ENCODE results near the gene DUSP18.

Gene DUSP18

GRCh38 chr22:30650508-30651116 is 17.1 kb downstream of the DUSP18 start:
- H3K9ac ChIP-seq (ENCODE audit: insufficient read length) = no peak overlapping the region
- no peak for DNase-seq (ENCODE audit: low read depth, low spot score)
- H3K4me3 ChIP-seq = no peak overlapping the region
- no peaks in the 10 kb centered on the region for H3K9me3 ChIP-seq (ENCODE audit: low read depth, low read length)
- H3K27ac ChIP-seq = no peak overlapping the region
- no peaks in the 10 kb centered on the region for H3K36me3 ChIP-seq (ENCODE audit: insufficient read depth, low read length)
- TF ChIP-seq POLR2AphosphoS5 (IDR thresholded peaks at IDR 0.05; ENCODE audit: borderline replicate concordance, low read depth, low read length) (no peak), FOXP2 (optimal IDR thresholded peaks at IDR 0.05; ENCODE audit: control extremely low read depth, extremely low read length, insufficient read depth) (no peak), EZH2 (IDR thresholded peaks at IDR 0.05) (no peak)

DNA sequence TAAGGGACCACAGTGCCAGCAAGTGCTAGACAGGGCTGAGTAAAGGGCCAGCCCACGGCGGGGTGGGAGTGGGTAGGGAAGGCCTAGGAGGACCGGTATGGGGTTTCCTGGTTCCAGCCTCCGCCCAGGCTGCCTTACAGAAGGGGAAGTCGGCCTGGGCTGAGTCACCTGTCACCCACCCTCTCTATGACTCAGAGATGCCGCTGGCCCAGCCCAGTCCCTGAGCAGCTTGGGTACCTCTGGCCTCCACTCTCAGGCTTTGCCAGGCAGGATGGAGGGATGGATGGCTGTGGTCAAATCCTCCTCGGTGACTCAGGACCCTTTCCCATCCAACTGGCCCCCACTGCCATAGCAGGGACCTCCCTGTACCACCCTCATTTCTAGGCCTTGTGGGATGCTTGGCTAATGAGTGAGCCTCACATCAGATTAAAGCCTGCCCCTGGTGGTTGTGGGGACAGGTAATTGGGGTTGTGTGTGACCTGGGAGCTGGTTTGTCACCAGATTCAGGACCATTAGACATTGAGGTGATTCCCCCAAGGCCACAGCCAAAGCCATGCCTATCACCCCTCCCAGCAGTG is 18.2 kb downstream of the DUSP18 start:
- Histone ChIP-seq H3K9ac (ENCODE audit: insufficient read length) (no peak overlapping the region), H3K36me3 (ENCODE audit: insufficient read depth, low read length) (no peaks in the 10 kb centered on the region), H3K4me3 (no peak overlapping the region), H3K9me3 (ENCODE audit: low read depth, low read length) (no peaks in the 10 kb centered on the region), H3K27ac (no peak overlapping the region)
- DNase-seq (ENCODE audit: low read depth, low spot score) = no peak
- no peak for TF ChIP-seq POLR2AphosphoS5 (IDR thresholded peaks at IDR 0.05; ENCODE audit: borderline replicate concordance, low read depth, low read length)
- TF ChIP-seq FOXP2 (optimal IDR thresholded peaks at IDR 0.05; ENCODE audit: control extremely low read depth, extremely low read length, insufficient read depth) = no peak
- no peak for TF ChIP-seq EZH2 (IDR thresholded peaks at IDR 0.05)

DNA sequence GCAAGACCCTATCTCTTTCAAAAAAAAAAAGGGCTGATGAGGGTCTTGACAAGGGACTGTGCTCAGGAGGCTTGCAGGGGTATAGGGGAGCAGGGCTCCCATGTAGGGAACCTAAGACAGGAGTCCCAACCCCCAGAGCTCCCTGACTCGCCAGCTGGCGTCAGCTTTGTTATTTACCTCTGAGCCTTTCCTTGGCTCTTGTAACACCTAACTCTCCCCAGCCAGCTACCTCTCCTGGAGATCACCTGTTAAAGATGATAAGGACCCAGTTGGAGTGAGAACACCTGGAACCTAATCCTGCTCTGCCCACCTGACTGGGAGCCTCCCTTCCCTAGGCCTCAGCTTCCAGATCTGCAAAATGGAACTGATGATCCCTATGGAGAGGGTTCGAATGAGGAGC is 18.9 kb downstream of the DUSP18 start:
- H3K9ac ChIP-seq (ENCODE audit: insufficient read length) = no peak overlapping the region
- no peak overlapping the region for H3K4me3 ChIP-seq
- H3K36me3 ChIP-seq (ENCODE audit: insufficient read depth, low read length) = no peaks in the 10 kb centered on the region
- DNase-seq (ENCODE audit: low read depth, low spot score) = no peak
- no peak overlapping the region for H3K27ac ChIP-seq
- H3K9me3 ChIP-seq (ENCODE audit: low read depth, low read length) = no peaks in the 10 kb centered on the region
- TF ChIP-seq FOXP2 (optimal IDR thresholded peaks at IDR 0.05; ENCODE audit: control extremely low read depth, extremely low read length, insufficient read depth) = no peak
- TF ChIP-seq EZH2 (IDR thresholded peaks at IDR 0.05) = no peak
- no peak for TF ChIP-seq POLR2AphosphoS5 (IDR thresholded peaks at IDR 0.05; ENCODE audit: borderline replicate concordance, low read depth, low read length)

DNA sequence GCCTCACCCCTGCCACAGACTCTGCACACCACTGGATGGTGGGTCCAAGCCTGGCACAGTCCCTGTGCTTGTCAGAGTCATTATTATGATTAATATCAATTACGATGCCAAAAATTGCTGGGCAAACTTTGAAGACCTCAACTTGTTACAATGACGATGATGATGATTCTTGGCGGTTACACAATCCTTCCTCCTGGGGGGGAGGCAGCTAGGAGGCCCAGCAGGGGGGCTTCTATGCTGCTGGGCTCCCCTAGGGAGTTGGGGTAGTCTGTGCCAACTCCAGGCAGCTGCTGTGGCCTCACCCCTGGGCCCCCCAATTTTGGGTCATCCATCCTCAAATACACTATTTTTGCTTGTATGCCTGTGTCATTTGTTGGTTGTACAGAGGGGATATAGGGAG is 20.1 kb downstream of the DUSP18 start:
- H3K36me3 ChIP-seq (ENCODE audit: insufficient read depth, low read length) = no peaks in the 10 kb centered on the region
- TF ChIP-seq EZH2 (IDR thresholded peaks at IDR 0.05) (no peak), POLR2AphosphoS5 (IDR thresholded peaks at IDR 0.05; ENCODE audit: borderline replicate concordance, low read depth, low read length) (no peak), FOXP2 (optimal IDR thresholded peaks at IDR 0.05; ENCODE audit: control extremely low read depth, extremely low read length, insufficient read depth) (no peak)
- no peak overlapping the region for H3K9ac ChIP-seq (ENCODE audit: insufficient read length)
- no peak overlapping the region for H3K4me3 ChIP-seq
- H3K27ac ChIP-seq = no peak overlapping the region
- H3K9me3 ChIP-seq (ENCODE audit: low read depth, low read length) = no peaks in the 10 kb centered on the region
- no peak for DNase-seq (ENCODE audit: low read depth, low spot score)

DNA sequence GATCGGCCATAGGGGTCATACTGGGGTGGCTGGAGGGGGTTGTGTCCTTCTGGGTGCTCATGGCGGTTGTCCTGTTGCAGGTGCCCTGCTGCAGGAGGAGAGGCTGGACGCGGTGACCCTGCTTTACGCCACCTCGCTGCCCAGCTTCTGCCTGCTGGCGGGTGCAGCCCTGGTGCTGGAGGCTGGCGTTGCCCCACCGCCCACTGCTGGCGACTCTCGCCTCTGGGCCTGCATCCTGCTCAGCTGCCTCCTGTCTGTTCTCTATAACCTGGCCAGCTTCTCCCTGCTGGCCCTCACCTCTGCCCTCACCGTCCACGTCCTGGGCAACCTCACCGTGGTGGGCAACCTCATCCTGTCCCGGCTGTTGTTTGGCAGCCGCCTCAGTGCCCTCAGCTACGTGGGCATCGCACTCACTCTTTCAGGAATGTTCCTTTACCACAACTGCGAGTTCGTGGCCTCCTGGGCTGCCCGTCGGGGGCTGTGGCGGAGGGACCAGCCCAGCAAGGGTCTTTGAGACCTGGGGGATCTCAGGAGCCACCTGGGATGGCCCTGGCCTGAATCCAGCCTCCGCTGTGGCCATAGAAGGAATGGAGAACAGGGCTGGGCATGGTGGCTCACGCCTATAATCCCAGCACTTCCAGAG is 21.0 kb downstream of the DUSP18 start:
- Histone ChIP-seq H3K9me3 (ENCODE audit: low read depth, low read length) (no peaks in the 10 kb centered on the region), H3K27ac (no peak overlapping the region), H3K4me3 (no peak overlapping the region), H3K9ac (ENCODE audit: insufficient read length) (no peak overlapping the region), H3K36me3 (ENCODE audit: insufficient read depth, low read length) (no peaks in the 10 kb centered on the region)
- DNase-seq (ENCODE audit: low read depth, low spot score) = no peak
- TF ChIP-seq EZH2 (IDR thresholded peaks at IDR 0.05) = no peak

GRCh38 chr22:30643055-30643875 is 24.4 kb downstream of the DUSP18 start:
- Histone ChIP-seq H3K4me3 (no peak overlapping the region), H3K9me3 (ENCODE audit: low read depth, low read length) (no peaks in the 10 kb centered on the region), H3K27ac (no peak overlapping the region), H3K9ac (ENCODE audit: insufficient read length) (no peak overlapping the region), H3K36me3 (ENCODE audit: insufficient read depth, low read length) (no peaks in the 10 kb centered on the region)
- DNase-seq (ENCODE audit: low read depth, low spot score) = no peak
- TF ChIP-seq POLR2AphosphoS5 (IDR thresholded peaks at IDR 0.05; ENCODE audit: borderline replicate concordance, low read depth, low read length) = no peak
- no peak for TF ChIP-seq FOXP2 (optimal IDR thresholded peaks at IDR 0.05; ENCODE audit: control extremely low read depth, extremely low read length, insufficient read depth)
- no peak for TF ChIP-seq EZH2 (IDR thresholded peaks at IDR 0.05)

DNA sequence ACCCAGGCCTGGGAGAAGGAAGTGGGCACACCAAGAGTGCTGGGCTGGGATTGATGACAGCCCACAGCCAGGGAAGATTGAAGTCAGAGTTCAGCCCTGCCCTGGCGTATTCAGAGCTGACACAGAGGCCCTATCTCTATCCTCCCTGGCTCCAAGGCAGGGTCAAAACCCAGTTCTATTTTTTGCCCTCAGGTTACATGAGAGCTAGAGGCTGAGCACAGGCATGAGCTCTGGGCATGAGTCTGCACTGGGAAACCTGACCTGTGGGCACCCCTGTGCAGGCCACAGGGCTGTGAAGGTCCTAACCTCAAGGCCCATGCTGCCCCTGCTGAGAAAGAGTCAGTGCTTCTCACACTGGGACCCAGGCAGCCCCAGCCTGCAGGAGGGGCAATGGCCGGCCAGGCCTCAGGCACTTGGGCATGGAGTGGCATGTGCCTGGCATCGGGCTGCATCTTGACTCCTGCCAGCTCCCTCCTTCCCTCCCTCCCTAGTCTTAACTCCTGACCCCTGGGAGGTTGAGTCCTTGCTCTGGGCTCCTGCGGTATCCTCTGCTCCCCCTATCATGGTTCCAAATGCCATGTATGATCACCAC is 26.7 kb downstream of the DUSP18 start:
- no peaks in the 10 kb centered on the region for H3K9me3 ChIP-seq (ENCODE audit: low read depth, low read length)
- no peak overlapping the region for H3K9ac ChIP-seq (ENCODE audit: insufficient read length)
- no peak overlapping the region for H3K27ac ChIP-seq
- no peaks in the 10 kb centered on the region for H3K36me3 ChIP-seq (ENCODE audit: insufficient read depth, low read length)
- no peak for DNase-seq (ENCODE audit: low read depth, low spot score)
- no peak overlapping the region for H3K4me3 ChIP-seq
- TF ChIP-seq EZH2 (IDR thresholded peaks at IDR 0.05) (no peak), POLR2AphosphoS5 (IDR thresholded peaks at IDR 0.05; ENCODE audit: borderline replicate concordance, low read depth, low read length) (no peak), FOXP2 (optimal IDR thresholded peaks at IDR 0.05; ENCODE audit: control extremely low read depth, extremely low read length, insufficient read depth) (no peak)

GRCh38 chr22:30640361-30640760 is 27.3 kb downstream of the DUSP18 start:
- Histone ChIP-seq H3K9me3 (ENCODE audit: low read depth, low read length) (no peaks in the 10 kb centered on the region), H3K27ac (no peak overlapping the region), H3K9ac (ENCODE audit: insufficient read length) (no peak overlapping the region), H3K36me3 (ENCODE audit: insufficient read depth, low read length) (no peaks in the 10 kb centered on the region), H3K4me3 (no peak overlapping the region)
- no peak for DNase-seq (ENCODE audit: low read depth, low spot score)
- TF ChIP-seq FOXP2 (optimal IDR thresholded peaks at IDR 0.05; ENCODE audit: control extremely low read depth, extremely low read length, insufficient read depth) = no peak
- TF ChIP-seq POLR2AphosphoS5 (IDR thresholded peaks at IDR 0.05; ENCODE audit: borderline replicate concordance, low read depth, low read length) = no peak
- TF ChIP-seq EZH2 (IDR thresholded peaks at IDR 0.05) = no peak
